Fibroblast of villous mesenchyme (primary cell): ENCODE measurements around the gene ITGA7. TPM values are rescaled to one million over a fixed set of nuclear protein-coding genes. Genes with fewer than 3 reads are reported as not detected.

Experiments
- DNase-seq: peaks from one replicate; pipeline ENCODE4 v3.0.0-alpha.2; 2010; ENCODE audit warnings: low read depth
- H3K4me3 ChIP-seq: 2 replicates; pipeline ENCODE4 v1.5.1; 2011; ENCODE audit warnings: low read depth, mild to moderate bottlenecking, low read length
- CTCF ChIP-seq: IDR thresholded peaks from 2 replicates; pipeline ENCODE4 v1.5.1; 2012; ENCODE audit warnings: low read depth, mild to moderate bottlenecking, low read length; ENCODE audit not compliant: insufficient read depth
- total RNA-seq: library from RNA; depleted of rRNA; stranded (reverse); fragments of >200 nt; gene quantifications from 2 replicates; pipeline ENCODE4 v1.2.3, GENCODE V29; 2012

ITGA7 gene
- total RNA-seq, 1 donor, result 1.3 TPM

- no peak for TF ChIP-seq CTCF
- no peak for DNase-seq
- H3K4me3 ChIP-seq, result no peak overlapping the region
Measured at GRCh38 chr12:55663391-55663790, 44.3 kb downstream of the ITGA7 start.

GRCh38 chr12:55659486-55660385 is 48.0 kb downstream of the ITGA7 start:
- peak; percentile 45 for TF ChIP-seq CTCF
- peak; percentile 68 for DNase-seq
- no peak overlapping the region for H3K4me3 ChIP-seq

GRCh38 chr12:55658635-55659391 is 48.9 kb downstream of the ITGA7 start:
- no peak for TF ChIP-seq CTCF
- DNase-seq, result peak; percentile 4
- no peak overlapping the region for H3K4me3 ChIP-seq

- no peak for DNase-seq
- TF ChIP-seq CTCF, result no peak
- no peak overlapping the region for H3K4me3 ChIP-seq
Measured at GRCh38 chr12:55658212-55658611, 49.5 kb downstream of the ITGA7 start.

GRCh38 chr12:55657212-55657611 is 50.5 kb downstream of the ITGA7 start:
- H3K4me3 ChIP-seq, result no peak overlapping the region
- no peak for TF ChIP-seq CTCF
- no peak for DNase-seq

GRCh38 chr12:55654511-55655214 is 53.0 kb downstream of the ITGA7 start:
- DNase-seq, result no peak
- TF ChIP-seq CTCF, result no peak
- no peak overlapping the region for H3K4me3 ChIP-seq
